Brain microvascular endothelial cell (primary cell): ENCODE data around the gene TRIM71.

ENCODE experiments used
- DNase-seq: peaks from one replicate; pipeline ENCODE4 v3.0.0-alpha.2; 2020
- H3K27ac ChIP-seq: fragments of 250-450 bp; sonication (Bioruptor Pico); 2 replicates; pipeline ENCODE4 v1.5.1; 2020; ENCODE audit warnings: mild to moderate bottlenecking, moderate library complexity
- H3K27me3 ChIP-seq: fragments of 250-450 bp; sonication (Bioruptor Pico); replicated peaks from 2 replicates; pipeline ENCODE4 v1.5.1; 2020; ENCODE audit warnings: mild to moderate bottlenecking
- H3K36me3 ChIP-seq: fragments of 250-450 bp; sonication (Bioruptor Pico); replicated peaks from 2 replicates; pipeline ENCODE4 v1.5.1; 2020; ENCODE audit warnings: mild to moderate bottlenecking
- H3K4me3 ChIP-seq: 2 replicates; pipeline ENCODE4 v1.5.1; 2011; ENCODE audit warnings: low read depth, mild to moderate bottlenecking, control low read depth, low read length, moderate library complexity
- CTCF ChIP-seq: IDR thresholded peaks from 2 replicates; pipeline ENCODE4 v1.5.1; 2011; ENCODE audit warnings: low read depth, mild to moderate bottlenecking, moderate library complexity, low read length, control low read depth, inconsistent platforms; ENCODE audit errors: missing control alignments
- in situ Hi-C: cut with HindIII; loops from 2 replicates; pipeline ENCODE4 v1.10.0; 2017; ENCODE audit warnings: low sequenced_read_pairs, low pct_ligation_motif_present

Gene TRIM71

GRCh38 chr3:32848215-32848614 lies 30.4 kb downstream of the TRIM71 start:
- H3K27ac ChIP-seq = no peak overlapping the region
- in situ Hi-C loops = no loop called here
- no peak for DNase-seq
- no peak for TF ChIP-seq CTCF
- no peaks in the 10 kb centered on the region for H3K36me3 ChIP-seq
- no peak overlapping the region for H3K4me3 ChIP-seq
- no peaks in the 10 kb centered on the region for H3K27me3 ChIP-seq

GRCh38 chr3:32849046-32849445 lies 31.2 kb downstream of the TRIM71 start:
- no peak overlapping the region for H3K27ac ChIP-seq
- in situ Hi-C loops = no loop called here

GRCh38 chr3:32850226-32850625 lies 32.4 kb downstream of the TRIM71 start:
- no peaks in the 10 kb centered on the region for H3K27me3 ChIP-seq
- no peak overlapping the region for H3K4me3 ChIP-seq
- H3K27ac ChIP-seq = no peak overlapping the region
- no peaks in the 10 kb centered on the region for H3K36me3 ChIP-seq
- in situ Hi-C loops = no loop called here
- TF ChIP-seq CTCF = no peak
- no peak for DNase-seq

More at GRCh38 chr3:32849046-32849445, 31.2 kb downstream of the TRIM71 start:
- H3K27me3 ChIP-seq = no peaks in the 10 kb centered on the region
- TF ChIP-seq CTCF = no peak
- DNase-seq = no peak
- no peaks in the 10 kb centered on the region for H3K36me3 ChIP-seq
- H3K4me3 ChIP-seq = no peak overlapping the region

- H3K27me3 ChIP-seq = no peaks in the 10 kb centered on the region
- in situ Hi-C loops = no loop called here
- no peak for TF ChIP-seq CTCF
- DNase-seq = no peak
- H3K36me3 ChIP-seq = no peaks in the 10 kb centered on the region
- H3K27ac ChIP-seq = no peak overlapping the region
- H3K4me3 ChIP-seq = no peak overlapping the region
Measured at GRCh38 chr3:32850636-32851035, 32.8 kb downstream of the TRIM71 start.

- H3K36me3 ChIP-seq = no peaks in the 10 kb centered on the region
- H3K27me3 ChIP-seq = no peaks in the 10 kb centered on the region
- H3K4me3 ChIP-seq = no peak overlapping the region
- in situ Hi-C loops = no loop called here
- DNase-seq = no peak
- no peak overlapping the region for H3K27ac ChIP-seq
- no peak for TF ChIP-seq CTCF
Measured at GRCh38 chr3:32852146-32852545, 34.3 kb downstream of the TRIM71 start.

GRCh38 chr3:32855350-32855953 lies 37.7 kb downstream of the TRIM71 start:
- H3K4me3 ChIP-seq = no peak overlapping the region
- no peak for TF ChIP-seq CTCF
- no peak for DNase-seq
- in situ Hi-C loops = no loop called here
- no peak overlapping the region for H3K27ac ChIP-seq
- H3K36me3 ChIP-seq = no peaks in the 10 kb centered on the region
- H3K27me3 ChIP-seq = no peaks in the 10 kb centered on the region
